HEK293 (cell line): ENCODE measurements around the gene PSAP.

Experiments
- CTCF ChIP-seq: fragments of 450-650 bp; formaldehyde crosslinking; IDR thresholded peaks from 2 replicates; pipeline ENCODE4 v1.5.1; 2016; ENCODE audit warnings: missing biosample characterization, missing genetic modification characterization
- EGR2 ChIP-seq: fragments of 450-650 bp; formaldehyde crosslinking; IDR thresholded peaks from 2 replicates; pipeline ENCODE4 v1.5.1; 2016; ENCODE audit warnings: low read depth, missing biosample characterization, missing genetic modification characterization
- KLF1 ChIP-seq: fragments of 450-650 bp; formaldehyde crosslinking; IDR thresholded peaks from 2 replicates; pipeline ENCODE4 v1.5.1; 2016; ENCODE audit warnings: missing biosample characterization, missing genetic modification characterization
- KLF7 ChIP-seq: fragments of 450-650 bp; formaldehyde crosslinking; IDR thresholded peaks from 2 replicates; pipeline ENCODE4 v1.5.1; 2016; ENCODE audit warnings: missing biosample characterization, missing genetic modification characterization, borderline replicate concordance
- KLF9 ChIP-seq: fragments of 450-650 bp; formaldehyde crosslinking; IDR thresholded peaks from 2 replicates; pipeline ENCODE4 v1.5.1; 2016; ENCODE audit warnings: missing biosample characterization, missing genetic modification characterization, low read depth
- REST ChIP-seq: fragments of 450-650 bp; formaldehyde crosslinking; IDR thresholded peaks from 2 replicates; pipeline ENCODE4 v1.5.1; 2016; ENCODE audit warnings: missing biosample characterization, missing genetic modification characterization
- ZBTB8A ChIP-seq: fragments of 450-650 bp; formaldehyde crosslinking; IDR thresholded peaks from 2 replicates; pipeline ENCODE4 v1.5.1; 2016; ENCODE audit warnings: missing biosample characterization, missing genetic modification characterization
- ZNF114 ChIP-seq: fragments of 450-650 bp; formaldehyde crosslinking; IDR thresholded peaks from 2 replicates; pipeline ENCODE4 v1.5.0; 2017; ENCODE audit warnings: missing biosample characterization, missing genetic modification characterization
- ZNF146 ChIP-seq: fragments of 450-650 bp; formaldehyde crosslinking; IDR thresholded peaks from 2 replicates; pipeline ENCODE4 v1.5.1; 2016; ENCODE audit warnings: missing biosample characterization, missing genetic modification characterization
- ZNF366 ChIP-seq: fragments of 450-650 bp; formaldehyde crosslinking; conservative IDR thresholded peaks from 2 replicates; pipeline ENCODE4 v1.5.1; 2016; ENCODE audit warnings: missing biosample characterization, missing genetic modification characterization
- ZNF561 ChIP-seq: fragments of 450-650 bp; IDR thresholded peaks from 2 replicates; pipeline ENCODE4 v1.5.1; 2018; ENCODE audit warnings: missing biosample characterization, missing genetic modification characterization, borderline replicate concordance
- ZNF600 ChIP-seq: fragments of 450-650 bp; formaldehyde crosslinking; IDR thresholded peaks from 2 replicates; pipeline ENCODE4 v1.5.1; 2016; ENCODE audit warnings: missing biosample characterization, missing genetic modification characterization
- ZNF660 ChIP-seq: fragments of 450-650 bp; IDR thresholded peaks from 2 replicates; pipeline ENCODE4 v1.5.1; 2018; ENCODE audit warnings: missing biosample characterization, mild to moderate bottlenecking, missing genetic modification characterization
- ZNF701 ChIP-seq: fragments of 450-650 bp; formaldehyde crosslinking; IDR thresholded peaks from 2 replicates; pipeline ENCODE4 v1.5.1; 2016; ENCODE audit warnings: missing biosample characterization, missing genetic modification characterization
- ZNF777 ChIP-seq: fragments of 450-650 bp; formaldehyde crosslinking; IDR thresholded peaks from 2 replicates; pipeline ENCODE4 v1.5.1; 2017; ENCODE audit warnings: missing biosample characterization, missing genetic modification characterization, borderline replicate concordance
- ZNF792 ChIP-seq: fragments of 450-650 bp; formaldehyde crosslinking; IDR thresholded peaks from 2 replicates; pipeline ENCODE4 v1.5.1; 2016; ENCODE audit warnings: missing biosample characterization, missing genetic modification characterization
- TF ChIP-seq, protein P1 (sequence below): fragments of 450-650 bp; formaldehyde crosslinking; IDR thresholded peaks from 2 replicates; pipeline ENCODE4 v1.5.1; 2016; ENCODE audit warnings: missing biosample characterization, missing genetic modification characterization
- TF ChIP-seq, protein P2 (sequence below): fragments of 450-650 bp; formaldehyde crosslinking; IDR thresholded peaks from 2 replicates; pipeline ENCODE4 v1.5.1; 2016; ENCODE audit warnings: missing biosample characterization, missing genetic modification characterization
- TF ChIP-seq, protein P3 (sequence below): fragments of 450-650 bp; formaldehyde crosslinking; IDR thresholded peaks from 2 replicates; pipeline ENCODE4 v1.5.1; 2016; ENCODE audit warnings: missing biosample characterization, missing genetic modification characterization
- TF ChIP-seq, protein P4 (sequence below): fragments of 450-650 bp; formaldehyde crosslinking; IDR thresholded peaks from 2 replicates; pipeline ENCODE4 v1.5.1; 2016; ENCODE audit warnings: missing biosample characterization, missing genetic modification characterization
- TF ChIP-seq, protein P5 (sequence below): fragments of 450-650 bp; formaldehyde crosslinking; conservative IDR thresholded peaks from 2 replicates; pipeline ENCODE4 v1.5.1; 2016; ENCODE audit warnings: low read depth, missing biosample characterization, missing genetic modification characterization

The PSAP gene

DNA sequence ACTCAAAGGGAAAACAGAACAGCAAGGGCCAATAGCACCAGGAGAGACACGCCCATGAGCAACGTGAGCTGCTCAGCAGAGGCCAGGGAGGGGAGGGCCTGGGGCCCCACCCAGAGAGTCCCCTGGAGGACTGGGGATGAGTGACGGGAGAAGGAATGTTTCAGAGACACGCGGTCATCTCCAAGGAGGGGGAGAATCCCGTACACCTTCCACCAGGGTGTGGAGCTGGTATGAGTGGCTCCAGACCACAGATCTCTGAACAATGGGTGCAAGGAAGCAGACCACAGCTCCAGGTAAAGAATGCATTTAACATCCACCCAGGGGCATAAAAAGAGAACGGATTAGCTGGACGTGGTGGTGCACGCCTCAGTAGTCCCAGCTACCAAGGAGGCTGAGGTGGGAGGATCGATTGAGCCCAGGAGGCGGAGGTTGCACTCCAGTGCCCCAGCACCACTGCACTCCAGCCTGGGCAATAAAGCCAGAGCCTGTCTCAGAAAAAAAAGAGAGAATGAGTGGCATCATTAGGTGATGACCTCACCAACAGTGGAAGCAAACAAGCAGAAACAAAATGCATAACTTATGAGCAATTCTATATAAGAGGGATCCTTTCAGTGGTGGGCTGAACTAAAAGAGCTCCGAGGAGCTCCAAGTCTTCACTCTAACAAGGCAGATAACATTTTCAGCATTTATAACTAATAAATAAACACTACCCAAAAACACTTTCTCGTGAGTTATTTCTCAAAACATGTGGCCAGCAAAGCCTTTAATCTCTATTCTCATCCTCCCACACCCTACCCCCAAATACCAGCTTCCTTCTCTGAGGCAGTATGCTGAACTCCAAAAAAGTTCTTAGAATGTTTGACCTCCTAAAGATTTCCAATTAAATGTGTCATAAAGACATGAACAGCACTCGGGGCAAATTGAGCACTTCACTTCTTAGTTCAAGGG lies 12.5 kb downstream of the PSAP start (continued):
- TF ChIP-seq REST (tag by site-specific recombination) (no peak), ZNF114 (tag by site-specific recombination) (no peak), ZNF600 (tag by site-specific recombination) (peak; percentile 98), EGR2 (tag by site-specific recombination) (no peak), ZNF366 (tag by site-specific recombination) (no peak), ZNF792 (no peak), CTCF (tag by site-specific recombination) (no peak), KLF9 (tag by site-specific recombination) (peak; percentile 33; the same call in 1 of the 2 replicates), ZNF701 (tag by site-specific recombination) (no peak), ZNF561 (tag by site-specific recombination) (no peak), KLF7 (0 out of 2 replicates have a peak, but pooled peaks have one; percentile 46), ZNF660 (tag by site-specific recombination) (0 out of 2 replicates have a peak, but pooled peaks have one; percentile 27), KLF1 (tag by site-specific recombination) (peak; percentile 77), ZNF777 (no peak), ZNF146 (tag by site-specific recombination) (no peak), ZBTB8A (tag by site-specific recombination) (no peak)
- TF ChIP-seq, protein P1, sequence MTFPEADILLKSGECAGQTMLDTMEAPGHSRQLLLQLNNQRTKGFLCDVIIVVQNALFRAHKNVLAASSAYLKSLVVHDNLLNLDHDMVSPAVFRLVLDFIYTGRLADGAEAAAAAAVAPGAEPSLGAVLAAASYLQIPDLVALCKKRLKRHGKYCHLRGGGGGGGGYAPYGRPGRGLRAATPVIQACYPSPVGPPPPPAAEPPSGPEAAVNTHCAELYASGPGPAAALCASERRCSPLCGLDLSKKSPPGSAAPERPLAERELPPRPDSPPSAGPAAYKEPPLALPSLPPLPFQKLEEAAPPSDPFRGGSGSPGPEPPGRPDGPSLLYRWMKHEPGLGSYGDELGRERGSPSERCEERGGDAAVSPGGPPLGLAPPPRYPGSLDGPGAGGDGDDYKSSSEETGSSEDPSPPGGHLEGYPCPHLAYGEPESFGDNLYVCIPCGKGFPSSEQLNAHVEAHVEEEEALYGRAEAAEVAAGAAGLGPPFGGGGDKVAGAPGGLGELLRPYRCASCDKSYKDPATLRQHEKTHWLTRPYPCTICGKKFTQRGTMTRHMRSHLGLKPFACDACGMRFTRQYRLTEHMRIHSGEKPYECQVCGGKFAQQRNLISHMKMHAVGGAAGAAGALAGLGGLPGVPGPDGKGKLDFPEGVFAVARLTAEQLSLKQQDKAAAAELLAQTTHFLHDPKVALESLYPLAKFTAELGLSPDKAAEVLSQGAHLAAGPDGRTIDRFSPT: peak; percentile 53; the same call in 1 of the 2 replicates
- TF ChIP-seq, protein P2, sequence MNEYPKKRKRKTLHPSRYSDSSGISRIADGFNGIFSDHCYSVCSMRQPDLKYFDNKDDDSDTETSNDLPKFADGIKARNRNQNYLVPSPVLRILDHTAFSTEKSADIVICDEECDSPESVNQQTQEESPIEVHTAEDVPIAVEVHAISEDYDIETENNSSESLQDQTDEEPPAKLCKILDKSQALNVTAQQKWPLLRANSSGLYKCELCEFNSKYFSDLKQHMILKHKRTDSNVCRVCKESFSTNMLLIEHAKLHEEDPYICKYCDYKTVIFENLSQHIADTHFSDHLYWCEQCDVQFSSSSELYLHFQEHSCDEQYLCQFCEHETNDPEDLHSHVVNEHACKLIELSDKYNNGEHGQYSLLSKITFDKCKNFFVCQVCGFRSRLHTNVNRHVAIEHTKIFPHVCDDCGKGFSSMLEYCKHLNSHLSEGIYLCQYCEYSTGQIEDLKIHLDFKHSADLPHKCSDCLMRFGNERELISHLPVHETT (tag by site-specific recombination): peak; percentile 52; the same call in 1 of the 2 replicates
- TF ChIP-seq, protein P3, sequence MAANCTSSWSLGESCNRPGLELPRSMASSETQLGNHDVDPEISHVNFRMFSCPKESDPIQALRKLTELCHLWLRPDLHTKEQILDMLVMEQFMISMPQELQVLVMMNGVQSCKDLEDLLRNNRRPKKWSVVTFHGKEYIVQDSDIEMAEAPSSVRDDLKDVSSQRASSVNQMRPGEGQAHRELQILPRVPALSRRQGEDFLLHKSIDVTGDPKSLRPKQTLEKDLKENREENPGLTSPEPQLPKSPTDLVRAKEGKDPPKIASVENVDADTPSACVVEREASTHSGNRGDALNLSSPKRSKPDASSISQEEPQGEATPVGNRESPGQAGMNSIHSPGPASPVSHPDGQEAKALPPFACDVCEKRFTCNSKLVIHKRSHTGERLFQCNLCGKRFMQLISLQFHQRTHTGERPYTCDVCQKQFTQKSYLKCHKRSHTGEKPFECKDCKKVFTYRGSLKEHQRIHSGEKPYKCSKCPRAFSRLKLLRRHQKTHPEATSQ: no peak
- TF ChIP-seq, protein P4, sequence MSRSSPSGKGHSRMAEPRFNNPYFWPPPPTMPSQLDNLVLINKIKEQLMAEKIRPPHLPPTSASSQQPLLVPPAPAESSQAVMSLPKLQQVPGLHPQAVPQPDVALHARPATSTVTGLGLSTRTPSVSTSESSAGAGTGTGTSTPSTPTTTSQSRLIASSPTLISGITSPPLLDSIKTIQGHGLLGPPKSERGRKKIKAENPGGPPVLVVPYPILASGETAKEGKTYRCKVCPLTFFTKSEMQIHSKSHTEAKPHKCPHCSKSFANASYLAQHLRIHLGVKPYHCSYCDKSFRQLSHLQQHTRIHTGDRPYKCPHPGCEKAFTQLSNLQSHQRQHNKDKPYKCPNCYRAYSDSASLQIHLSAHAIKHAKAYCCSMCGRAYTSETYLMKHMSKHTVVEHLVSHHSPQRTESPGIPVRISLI (tag by site-specific recombination): peak; percentile 93
- TF ChIP-seq, protein P5, sequence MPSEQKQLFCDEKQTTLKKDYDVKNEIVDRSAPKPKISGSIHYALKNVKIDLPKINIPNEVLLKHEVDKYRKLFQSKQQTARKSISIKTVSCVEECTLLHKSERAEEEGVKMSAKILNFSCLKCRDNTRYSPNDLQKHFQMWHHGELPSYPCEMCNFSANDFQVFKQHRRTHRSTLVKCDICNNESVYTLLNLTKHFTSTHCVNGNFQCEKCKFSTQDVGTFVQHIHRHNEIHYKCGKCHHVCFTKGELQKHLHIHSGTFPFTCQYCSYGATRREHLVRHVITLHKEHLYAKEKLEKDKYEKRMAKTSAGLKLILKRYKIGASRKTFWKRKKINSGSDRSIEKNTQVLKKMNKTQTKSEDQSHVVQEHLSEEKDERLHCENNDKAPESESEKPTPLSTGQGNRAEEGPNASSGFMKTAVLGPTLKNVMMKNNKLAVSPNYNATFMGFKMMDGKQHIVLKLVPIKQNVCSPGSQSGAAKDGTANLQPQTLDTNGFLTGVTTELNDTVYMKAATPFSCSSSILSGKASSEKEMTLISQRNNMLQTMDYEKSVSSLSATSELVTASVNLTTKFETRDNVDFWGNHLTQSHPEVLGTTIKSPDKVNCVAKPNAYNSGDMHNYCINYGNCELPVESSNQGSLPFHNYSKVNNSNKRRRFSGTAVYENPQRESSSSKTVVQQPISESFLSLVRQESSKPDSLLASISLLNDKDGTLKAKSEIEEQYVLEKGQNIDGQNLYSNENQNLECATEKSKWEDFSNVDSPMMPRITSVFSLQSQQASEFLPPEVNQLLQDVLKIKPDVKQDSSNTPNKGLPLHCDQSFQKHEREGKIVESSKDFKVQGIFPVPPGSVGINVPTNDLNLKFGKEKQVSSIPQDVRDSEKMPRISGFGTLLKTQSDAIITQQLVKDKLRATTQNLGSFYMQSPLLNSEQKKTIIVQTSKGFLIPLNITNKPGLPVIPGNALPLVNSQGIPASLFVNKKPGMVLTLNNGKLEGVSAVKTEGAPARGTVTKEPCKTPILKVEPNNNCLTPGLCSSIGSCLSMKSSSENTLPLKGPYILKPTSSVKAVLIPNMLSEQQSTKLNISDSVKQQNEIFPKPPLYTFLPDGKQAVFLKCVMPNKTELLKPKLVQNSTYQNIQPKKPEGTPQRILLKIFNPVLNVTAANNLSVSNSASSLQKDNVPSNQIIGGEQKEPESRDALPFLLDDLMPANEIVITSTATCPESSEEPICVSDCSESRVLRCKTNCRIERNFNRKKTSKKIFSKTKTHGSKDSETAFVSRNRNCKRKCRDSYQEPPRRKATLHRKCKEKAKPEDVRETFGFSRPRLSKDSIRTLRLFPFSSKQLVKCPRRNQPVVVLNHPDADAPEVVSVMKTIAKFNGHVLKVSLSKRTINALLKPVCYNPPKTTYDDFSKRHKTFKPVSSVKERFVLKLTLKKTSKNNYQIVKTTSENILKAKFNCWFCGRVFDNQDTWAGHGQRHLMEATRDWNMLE: no peak
